ENCODE results near the gene NT5C. TPM values are rescaled to one million over a fixed set of nuclear protein-coding genes. Genes with fewer than 3 reads are reported as not detected.
A peak's percentile ranks its signal among the peaks of the same experiment; 100 is the strongest.

The NT5C gene
- total RNA-seq, 1 experiment from 2014 or later, result 116 TPM

DNA sequence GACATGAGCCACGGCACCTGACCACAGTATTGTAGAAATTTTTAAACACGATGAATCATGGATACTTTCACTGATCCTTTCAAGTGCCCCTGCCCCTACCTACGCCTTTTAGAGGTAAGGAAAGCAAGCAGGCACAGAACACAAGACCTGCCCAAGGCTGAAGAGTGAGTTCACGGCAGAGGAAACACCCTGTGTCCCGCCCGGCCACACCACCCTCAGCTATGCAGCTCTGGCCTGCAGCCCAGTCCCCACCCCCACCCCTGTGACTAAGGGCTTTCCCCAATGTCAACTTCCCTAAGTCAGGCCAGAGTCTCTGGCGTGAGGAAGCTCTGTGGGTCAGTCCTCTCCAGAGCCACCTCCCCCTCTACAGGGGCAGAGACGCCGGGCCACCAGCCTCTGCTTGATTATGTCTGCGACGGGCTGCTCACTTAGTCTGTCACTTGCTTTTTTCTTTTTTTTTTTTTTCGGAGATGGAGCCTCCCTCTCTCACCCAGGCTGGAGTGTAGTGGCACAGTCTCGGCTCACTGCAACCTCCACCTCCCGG lies 35.4 kb downstream of the NT5C start:
- Histone ChIP-seq H3K36me3 (ENCODE audit: low read depth, low read length) (no peaks in the 10 kb centered on the region), H3K4me3 (ENCODE audit: low read length) (no peak overlapping the region), H3K9me3 (ENCODE audit: low read length) (no peaks in the 10 kb centered on the region), H3K9ac (ENCODE audit: low read length) (peak overlapping the region; percentile 51), H2AFZ (ENCODE audit: low read length) (peak overlapping the region; percentile 40), H3K27ac (ENCODE audit: low read length) (peak overlapping the region; percentile 87), H3F3A (ENCODE audit: low read length, unreplicated experiment) (no peaks in the 10 kb centered on the region), H3K79me2 (ENCODE audit: low read length) (no peaks in the 10 kb centered on the region), H3K4me2 (ENCODE audit: low read length) (peak overlapping the region; percentile 62), H3K9me2 (replicated peaks; ENCODE audit: low read length) (no peaks in the 10 kb centered on the region), H3K27me3 (ENCODE audit: low read length) (no peaks in the 10 kb centered on the region), H4K20me1 (ENCODE audit: low read length) (no peaks in the 10 kb centered on the region), H3K4me1 (ENCODE audit: insufficient read depth, low read length) (peaks cover 33% of the 10 kb centered on the region)
- CTCF ChIA-PET, result interaction anchor here (0.5 to 1.6 kb wide), 8 partner anchors 10 to 105 kb away, joined by 3 to 8 read pairs (median 4); partner anchors contain the start of gene ATP5PD
- DNase-seq, result peak; percentile 99
- peak; percentile 99 for ATAC-seq
- intact Hi-C loops (cut with micrococcal nuclease), result no loop called here
- POLR2A ChIA-PET (ENCODE audit: unreplicated experiment), result interaction anchor here (0.5 to 0.9 kb wide), 6 partner anchors 11 to 272 kb away, joined by 3 to 42 read pairs (median 5); partner anchors contain the start of gene ARMC7
- BruUV-seq (replicated peaks), result no TSS peak
- TF ChIP-seq, protein P1, sequence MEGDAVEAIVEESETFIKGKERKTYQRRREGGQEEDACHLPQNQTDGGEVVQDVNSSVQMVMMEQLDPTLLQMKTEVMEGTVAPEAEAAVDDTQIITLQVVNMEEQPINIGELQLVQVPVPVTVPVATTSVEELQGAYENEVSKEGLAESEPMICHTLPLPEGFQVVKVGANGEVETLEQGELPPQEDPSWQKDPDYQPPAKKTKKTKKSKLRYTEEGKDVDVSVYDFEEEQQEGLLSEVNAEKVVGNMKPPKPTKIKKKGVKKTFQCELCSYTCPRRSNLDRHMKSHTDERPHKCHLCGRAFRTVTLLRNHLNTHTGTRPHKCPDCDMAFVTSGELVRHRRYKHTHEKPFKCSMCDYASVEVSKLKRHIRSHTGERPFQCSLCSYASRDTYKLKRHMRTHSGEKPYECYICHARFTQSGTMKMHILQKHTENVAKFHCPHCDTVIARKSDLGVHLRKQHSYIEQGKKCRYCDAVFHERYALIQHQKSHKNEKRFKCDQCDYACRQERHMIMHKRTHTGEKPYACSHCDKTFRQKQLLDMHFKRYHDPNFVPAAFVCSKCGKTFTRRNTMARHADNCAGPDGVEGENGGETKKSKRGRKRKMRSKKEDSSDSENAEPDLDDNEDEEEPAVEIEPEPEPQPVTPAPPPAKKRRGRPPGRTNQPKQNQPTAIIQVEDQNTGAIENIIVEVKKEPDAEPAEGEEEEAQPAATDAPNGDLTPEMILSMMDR (conservative IDR thresholded peaks at IDR 0.05; ENCODE audit: low read depth, low read length), result no peak
- TF ChIP-seq EZH2phosphoT487 (IDR thresholded peaks at IDR 0.05; ENCODE audit: borderline replicate concordance, low read length) (no peak), EZH2 (IDR thresholded peaks at IDR 0.05; ENCODE audit: low read length, unreplicated experiment) (no peak)

DNA sequence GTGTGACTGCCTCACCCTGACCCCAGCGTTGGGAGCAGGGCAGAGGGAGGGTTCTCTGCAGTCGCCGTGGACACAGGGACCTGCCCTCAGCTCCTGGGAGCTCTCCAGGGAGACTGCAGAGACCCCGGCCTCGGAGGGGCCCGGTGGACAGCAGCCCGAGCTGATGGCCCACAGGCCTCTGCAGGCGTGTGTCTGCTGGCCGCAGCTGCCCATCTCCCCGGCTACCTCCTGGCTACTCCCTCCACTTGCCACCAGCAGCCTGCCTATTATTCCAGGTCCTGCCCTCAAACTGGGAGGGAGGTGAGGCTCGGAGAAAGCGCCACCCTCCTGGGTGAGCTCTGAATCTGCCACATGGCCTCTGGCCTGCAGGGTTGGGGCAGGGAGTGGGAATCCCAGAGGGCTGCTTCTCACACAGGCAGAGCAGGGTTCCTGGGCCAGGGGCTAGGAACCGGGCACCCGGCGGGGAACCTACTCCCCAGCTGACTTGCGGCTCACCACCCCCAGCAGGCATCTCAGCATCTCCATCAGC lies 36.6 kb downstream of the NT5C start:
- BruUV-seq (replicated peaks), result no TSS peak
- no peaks in the 10 kb centered on the region for H3K27me3 ChIP-seq (ENCODE audit: low read length)
- no peak overlapping the region for H3K9ac ChIP-seq (ENCODE audit: low read length)
- H3K4me1 ChIP-seq (ENCODE audit: insufficient read depth, low read length), result peaks cover 33% of the 10 kb centered on the region
- TF ChIP-seq EZH2 (IDR thresholded peaks at IDR 0.05; ENCODE audit: low read length, unreplicated experiment) (no peak), EZH2phosphoT487 (IDR thresholded peaks at IDR 0.05; ENCODE audit: borderline replicate concordance, low read length) (no peak)
- TF ChIP-seq, protein P1 (conservative IDR thresholded peaks at IDR 0.05; ENCODE audit: low read depth, low read length), result no peak
- H2AFZ ChIP-seq (ENCODE audit: low read length), result no peak overlapping the region
- no peaks in the 10 kb centered on the region for H4K20me1 ChIP-seq (ENCODE audit: low read length)
- H3K36me3 ChIP-seq (ENCODE audit: low read depth, low read length), result no peaks in the 10 kb centered on the region
- H3K9me3 ChIP-seq (ENCODE audit: low read length), result no peaks in the 10 kb centered on the region
- H3K27ac ChIP-seq (ENCODE audit: low read length), result peak overlapping the region; percentile 87
- DNase-seq, result no peak
- H3F3A ChIP-seq (ENCODE audit: low read length, unreplicated experiment), result no peaks in the 10 kb centered on the region
- H3K4me2 ChIP-seq (ENCODE audit: low read length), result no peak overlapping the region
- no peak overlapping the region for H3K4me3 ChIP-seq (ENCODE audit: low read length)
- ChIA-PET POLR2A (ENCODE audit: unreplicated experiment) (interaction anchor here (0.6 kb wide), 1 partner anchor 912 kb away, joined by 5 read pairs; no protein-coding TSS in a partner anchor), CTCF (no interaction called here)
- no peaks in the 10 kb centered on the region for H3K9me2 ChIP-seq (replicated peaks; ENCODE audit: low read length)
- no peaks in the 10 kb centered on the region for H3K79me2 ChIP-seq (ENCODE audit: low read length)
- intact Hi-C loops (cut with micrococcal nuclease), result no loop called here
- ATAC-seq, result no peak

DNA sequence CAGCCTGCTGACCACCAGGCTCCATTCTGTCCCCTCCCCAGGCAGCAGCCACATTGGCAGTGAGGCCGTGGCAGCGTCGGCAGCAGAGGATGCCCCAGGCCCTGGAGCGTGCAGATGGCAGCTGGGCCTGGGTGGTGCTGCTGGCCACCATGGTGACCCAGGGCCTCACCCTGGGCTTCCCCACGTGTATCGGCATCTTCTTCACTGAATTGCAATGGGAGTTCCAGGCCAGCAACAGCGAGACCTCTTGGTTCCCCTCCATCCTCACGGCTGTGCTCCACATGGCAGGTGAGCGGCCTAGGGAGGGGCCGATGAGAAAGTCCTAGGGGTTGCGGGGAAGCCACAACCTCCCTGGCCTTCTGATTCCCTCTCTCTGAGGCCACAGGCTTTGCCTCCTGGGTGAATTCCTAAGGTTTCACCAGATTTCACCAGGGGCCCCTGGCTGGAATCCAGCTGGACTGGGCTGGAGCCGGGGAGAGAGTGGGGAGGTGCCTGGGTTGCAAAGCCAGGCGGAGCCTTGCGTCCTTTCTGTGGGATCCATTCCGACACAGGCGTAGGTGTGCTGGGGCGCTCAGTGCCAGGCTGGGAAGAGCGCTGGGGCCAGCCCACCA lies 37.9 kb downstream of the NT5C start:
- Histone ChIP-seq H2AFZ (ENCODE audit: low read length) (no peak overlapping the region), H3K4me2 (ENCODE audit: low read length) (no peak overlapping the region), H3K36me3 (ENCODE audit: low read depth, low read length) (no peaks in the 10 kb centered on the region), H3K9me2 (replicated peaks; ENCODE audit: low read length) (no peaks in the 10 kb centered on the region), H3K79me2 (ENCODE audit: low read length) (no peaks in the 10 kb centered on the region), H4K20me1 (ENCODE audit: low read length) (no peaks in the 10 kb centered on the region), H3F3A (ENCODE audit: low read length, unreplicated experiment) (no peaks in the 10 kb centered on the region), H3K27me3 (ENCODE audit: low read length) (no peaks in the 10 kb centered on the region), H3K4me1 (ENCODE audit: insufficient read depth, low read length) (peaks cover 41% of the 10 kb centered on the region), H3K9me3 (ENCODE audit: low read length) (no peaks in the 10 kb centered on the region), H3K27ac (ENCODE audit: low read length) (no peak overlapping the region), H3K4me3 (ENCODE audit: low read length) (no peak overlapping the region), H3K9ac (ENCODE audit: low read length) (no peak overlapping the region)
- BruUV-seq (replicated peaks), result no TSS peak
- TF ChIP-seq, protein P1 (conservative IDR thresholded peaks at IDR 0.05; ENCODE audit: low read depth, low read length), result no peak
- no peak for ATAC-seq
- intact Hi-C loops (cut with micrococcal nuclease), result no loop called here
- ChIA-PET CTCF (no interaction called here), POLR2A (ENCODE audit: unreplicated experiment) (no interaction called here)
- DNase-seq, result no peak

All from PC-3 (cell line).